GM19324 (cell line): ENCODE measurements around the gene MRPL28.
"Not testable (repeated sequence)": the region's sequence is repeated elsewhere in the genome, so short reads cannot be mapped to it uniquely, and the experiment has no call there.

Experiments used
- ATAC-seq: cut with Tn5 transposase; IDR thresholded peaks from one replicate; pipeline ENCODE4 v1.9.1; 2021; ENCODE audit warnings: mild to moderate bottlenecking, moderate library complexity; ENCODE audit not compliant: unreplicated experiment, low FRiP score

The MRPL28 gene

DNA sequence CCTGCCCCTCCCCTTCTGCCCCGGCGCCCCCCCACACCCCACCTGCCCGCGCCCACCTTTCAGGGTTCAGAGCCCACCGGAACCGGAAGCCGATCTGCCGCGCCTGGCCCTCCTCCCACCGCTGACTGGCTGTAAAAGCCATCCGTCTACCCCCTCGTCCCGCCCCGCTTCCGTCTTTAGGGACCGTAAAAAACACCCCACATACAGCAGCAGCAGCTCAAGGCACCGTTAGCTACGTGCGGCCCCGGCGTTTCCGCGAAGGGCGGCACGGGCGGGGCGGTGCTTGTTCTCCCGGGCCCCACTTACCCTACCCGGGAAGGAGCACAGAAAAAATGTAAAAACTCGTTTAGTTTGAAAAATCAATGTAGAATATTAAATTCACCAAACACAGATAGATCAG lies at the start of gene MRPL28:
MRPL28 (minus strand) TSS at position 96 of the 400 bp plus-strand sequence. CDS start 320 bp downstream, outside the sequence.
- ATAC-seq = peak; percentile 67

- not testable (repeated sequence) for ATAC-seq
Measured at GRCh38 chr16:415170-415498, 44.8 kb upstream of the MRPL28 start.

- no peak for ATAC-seq
Measured at GRCh38 chr16:414395-415169, 44.2 kb upstream of the MRPL28 start.

GRCh38 chr16:411576-412265 lies 41.4 kb upstream of the MRPL28 start:
- ATAC-seq = no peak

GRCh38 chr16:410516-411178 lies 40.3 kb upstream of the MRPL28 start:
- no peak for ATAC-seq

GRCh38 chr16:407253-407652 lies 36.9 kb upstream of the MRPL28 start:
- no peak for ATAC-seq

DNA sequence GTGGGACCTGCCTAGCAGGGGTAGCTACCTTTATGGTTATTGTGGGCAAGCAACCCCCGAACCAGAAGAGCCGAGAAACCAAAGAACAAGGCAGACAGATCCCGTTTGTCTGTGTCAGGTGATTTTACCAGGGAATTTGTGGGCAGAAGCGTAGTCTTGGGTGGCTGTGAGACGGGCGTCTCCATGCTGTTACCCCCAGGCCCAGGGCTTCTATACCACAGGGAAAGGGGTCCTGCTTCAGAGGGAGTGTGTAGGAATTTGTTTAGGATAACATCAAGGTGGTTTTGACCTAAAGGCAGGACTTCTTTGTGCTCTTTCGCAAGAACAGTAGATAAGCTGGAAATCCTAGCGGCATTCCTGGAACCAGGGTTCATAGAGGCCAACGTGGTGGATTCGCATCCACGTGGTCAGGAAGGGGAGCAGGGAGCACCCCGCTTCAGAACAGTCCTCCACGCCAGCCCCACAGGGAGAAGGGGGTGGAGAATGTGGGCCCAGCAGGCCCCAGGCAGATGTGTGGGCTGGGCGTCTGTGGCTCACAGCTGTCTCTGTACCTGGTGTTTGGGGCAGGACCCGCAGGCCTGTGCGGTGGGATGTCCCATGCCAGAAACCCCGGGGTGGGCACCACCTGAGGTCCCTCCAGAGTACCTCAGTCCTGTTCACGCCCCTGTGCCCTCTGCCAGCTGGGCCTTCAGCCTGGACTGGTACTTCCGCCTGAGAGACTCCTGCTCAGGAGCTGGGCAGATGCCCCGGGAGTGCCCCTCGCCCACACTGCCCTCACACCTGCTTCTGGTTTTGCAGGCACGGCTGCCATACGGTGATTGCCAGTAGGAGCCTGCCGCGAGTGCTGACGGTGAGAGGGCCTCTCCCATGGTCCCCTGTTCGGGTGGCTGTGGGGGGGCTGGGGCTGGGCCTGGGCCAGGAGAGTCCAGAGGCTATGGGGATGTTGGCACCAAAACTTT lies 35.5 kb upstream of the MRPL28 start:
- no peak for ATAC-seq

DNA sequence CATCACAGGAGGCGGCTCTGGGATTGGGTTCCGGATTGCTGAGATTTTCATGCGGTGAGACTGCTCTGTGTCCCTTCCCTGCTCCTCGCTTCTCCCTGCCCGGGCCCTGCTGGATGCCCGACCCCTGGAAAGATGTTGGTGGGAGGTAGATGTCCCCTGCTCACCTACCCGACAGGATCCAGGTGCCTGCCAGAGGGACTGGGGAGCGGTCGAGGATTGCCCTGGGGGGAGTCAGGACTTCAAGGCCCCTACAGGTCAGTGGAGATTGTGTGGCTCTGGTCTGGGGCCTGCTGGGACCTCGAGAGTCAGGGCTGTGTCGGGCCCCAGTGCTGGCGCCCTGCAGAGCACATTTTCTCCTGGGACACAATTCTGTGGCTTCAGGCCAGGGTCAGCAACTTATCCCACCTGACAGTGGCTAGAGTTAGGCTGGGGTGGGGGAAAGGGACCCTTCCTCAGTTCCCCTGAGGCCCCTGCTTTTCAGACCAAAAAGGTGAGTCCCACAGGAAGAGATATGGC lies 34.7 kb upstream of the MRPL28 start:
- no peak for ATAC-seq

DNA sequence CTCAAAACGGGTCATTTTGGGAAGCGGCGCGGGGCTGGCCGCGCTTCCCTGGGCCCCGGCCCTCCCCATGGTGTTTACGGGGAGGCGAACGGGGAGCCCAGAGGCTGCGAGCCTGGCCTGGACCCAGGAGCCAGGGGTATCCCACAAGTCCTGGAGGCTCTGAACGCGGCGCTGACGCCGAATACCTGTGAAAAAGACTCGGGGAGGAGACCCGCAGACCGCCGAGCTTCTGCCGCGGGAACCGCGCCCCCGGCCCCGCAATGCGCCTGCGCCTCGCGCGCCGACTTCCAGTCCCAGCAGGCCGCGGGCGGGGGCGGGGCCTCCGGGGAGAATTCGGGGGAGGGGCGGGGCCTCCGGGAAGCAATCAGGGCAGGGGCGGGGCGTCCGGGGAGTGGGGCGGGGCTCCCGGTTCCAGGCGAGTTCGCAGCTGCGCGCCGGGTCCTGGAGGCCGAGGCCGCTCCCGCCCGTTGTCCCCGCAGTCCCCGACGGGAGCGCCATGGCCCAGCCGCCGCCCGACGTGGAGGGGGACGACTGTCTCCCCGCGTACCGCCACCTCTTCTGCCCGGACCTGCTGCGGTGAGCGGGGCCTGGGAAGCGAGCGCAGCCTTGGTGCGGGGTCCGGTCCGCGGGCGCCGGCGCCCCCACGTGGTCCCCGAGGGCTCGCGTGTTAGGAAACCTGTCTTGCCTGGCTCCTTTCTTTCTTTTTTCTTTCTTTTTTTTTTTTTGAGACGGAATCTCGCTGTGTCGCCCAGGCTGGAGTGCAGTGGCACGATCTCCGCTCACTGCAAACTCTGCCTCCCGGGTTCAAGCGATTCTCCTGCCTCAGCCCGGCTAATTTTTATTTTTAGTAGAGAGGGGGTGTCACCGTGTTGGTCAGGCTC lies 31.4 kb upstream of the MRPL28 start, which contains the start of gene DECR2:
DECR2 (plus strand) TSS at position 418 of the 881 bp plus-strand sequence; CDS start at position 497, 79 bp downstream.
- peak; percentile 71 for ATAC-seq

DNA sequence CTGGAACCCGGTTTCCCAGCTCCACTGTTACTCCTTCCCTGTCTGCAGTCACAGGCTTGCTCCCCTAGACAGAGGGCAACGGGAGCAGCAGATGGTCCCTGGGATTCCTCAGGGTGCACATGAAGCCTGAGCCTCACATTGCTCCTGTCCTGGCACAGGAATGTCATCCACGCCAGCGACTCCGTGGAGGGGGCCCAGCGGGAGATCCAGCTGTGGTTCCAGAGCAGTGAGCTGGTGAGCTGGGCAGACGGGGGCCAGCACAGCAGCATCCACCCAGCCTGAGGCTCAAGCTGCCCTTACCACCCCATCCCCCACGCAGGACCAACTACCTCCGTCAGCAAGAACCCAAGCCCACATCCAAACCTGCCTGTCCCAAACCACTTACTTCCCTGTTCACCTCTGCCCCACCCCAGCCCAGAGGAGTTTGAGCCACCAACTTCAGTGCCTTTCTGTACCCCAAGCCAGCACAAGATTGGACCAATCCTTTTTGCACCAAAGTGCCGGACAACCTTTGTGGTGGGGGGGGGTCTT lies 29.8 kb upstream of the MRPL28 start:
- ATAC-seq = no peak

GRCh38 chr16:399340-400019 lies 29.1 kb upstream of the MRPL28 start:
- no peak for ATAC-seq

- no peak for ATAC-seq
Measured at GRCh38 chr16:398561-399339, 28.4 kb upstream of the MRPL28 start.

- no peak for ATAC-seq
Measured at GRCh38 chr16:397736-398332, 27.5 kb upstream of the MRPL28 start.

DNA sequence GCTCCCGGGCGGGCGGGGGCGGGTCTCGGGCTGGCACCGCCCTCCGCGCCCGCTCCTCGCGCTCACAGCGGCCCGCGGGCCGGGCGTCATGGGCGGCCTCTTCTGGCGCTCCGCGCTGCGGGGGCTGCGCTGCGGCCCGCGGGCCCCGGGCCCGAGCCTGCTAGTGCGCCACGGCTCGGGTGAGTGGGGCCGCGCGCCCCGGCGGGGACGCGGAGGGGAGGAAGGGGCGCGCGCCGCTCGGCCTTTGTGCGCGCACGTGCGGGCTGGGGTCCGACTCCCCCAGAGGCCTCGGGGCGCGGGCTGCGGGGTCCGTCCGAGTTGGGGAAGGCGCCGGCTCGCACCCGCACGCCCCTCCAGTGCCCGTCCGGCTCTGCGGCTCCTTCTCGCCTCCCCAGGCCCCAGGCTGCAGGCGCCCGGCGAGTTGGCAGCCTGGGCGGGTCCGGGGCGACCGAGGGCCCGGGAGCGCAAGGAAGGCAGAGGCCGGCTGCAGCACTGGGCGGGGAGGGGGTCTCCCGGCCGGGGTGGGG lies 26.9 kb upstream of the MRPL28 start, which contains the start of gene NME4:
NME4 (plus strand) TSS at position 65 of the 527 bp plus-strand sequence; CDS start at position 89, 24 bp downstream.
- no peak for ATAC-seq

DNA sequence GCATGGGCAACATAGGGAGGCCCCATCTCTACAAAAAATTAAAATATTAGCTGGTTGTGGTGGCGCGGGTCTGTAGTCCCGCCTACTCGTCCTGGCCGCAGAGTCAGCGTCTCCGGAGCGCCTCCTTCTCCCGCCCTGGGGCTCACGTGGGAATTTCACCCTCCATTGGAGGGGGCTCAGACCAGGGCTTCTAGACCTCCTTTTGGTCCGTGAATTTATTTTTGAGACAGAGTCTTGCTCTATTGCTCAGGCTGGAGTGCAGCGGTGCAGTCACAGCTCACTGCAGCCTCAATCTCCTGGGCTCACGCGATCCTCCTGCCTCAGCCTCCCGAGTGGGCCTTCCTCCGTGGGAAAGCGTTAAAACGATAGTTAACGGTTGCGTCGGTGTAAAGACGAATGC lies 26.3 kb upstream of the MRPL28 start:
- no peak for ATAC-seq

DNA sequence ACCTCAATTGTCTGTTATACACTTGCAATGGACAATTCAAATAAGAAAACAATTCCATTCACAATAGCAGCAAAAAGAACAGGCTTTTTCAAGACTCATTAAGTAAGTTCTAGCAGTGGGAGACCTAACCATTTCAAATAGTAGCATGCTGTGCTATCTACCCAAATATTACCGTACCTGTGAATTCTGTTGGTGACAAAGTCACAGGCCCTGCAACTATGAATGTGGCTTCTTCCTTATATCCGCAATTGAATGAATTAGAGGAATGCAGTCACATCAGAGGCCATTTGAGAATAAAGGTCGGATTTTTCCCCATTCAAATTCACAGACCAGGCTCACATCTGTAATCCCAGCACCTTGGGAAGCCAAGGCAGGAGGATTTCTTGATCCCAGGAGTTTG lies 25.9 kb upstream of the MRPL28 start:
- no peak for ATAC-seq
